Thymus (tissue), 11 donors: Measurements from ENCODE around the gene MYOG. TPM values are rescaled to one million over a fixed set of nuclear protein-coding genes. Genes with fewer than 3 reads are reported as not detected.

Experiments
- DNase-seq, 9 donors: peaks; one replicate each; pipeline ENCODE4 v3.0.0-alpha.2; 2013; ENCODE audit warnings: low spot score in 9 of 9, low read depth in 6 of 9, missing footprints in 1 of 9
- H3K27ac ChIP-seq, 2 donors: one replicate each; pipeline ENCODE4 v1.5.1; 2013; ENCODE audit warnings: control low read depth in 1 of 2, low read depth in 1 of 2, low read length in 1 of 2, mild to moderate bottlenecking in 1 of 2, moderate library complexity in 1 of 2
- H3K27me3 ChIP-seq, 2 donors: one replicate each; pipeline ENCODE4 v1.5.1; 2013; ENCODE audit warnings: low read length in 1 of 2; ENCODE audit not compliant: control insufficient read depth in 2 of 2, insufficient read depth in 1 of 2
- H3K36me3 ChIP-seq, 2 donors: one replicate each; pipeline ENCODE4 v1.5.1; 2013; ENCODE audit warnings: low read length in 1 of 2, mild to moderate bottlenecking in 1 of 2, moderate library complexity in 1 of 2; ENCODE audit not compliant: control insufficient read depth in 2 of 2, insufficient read depth in 2 of 2
- H3K4me1 ChIP-seq, 2 donors: one replicate each; pipeline ENCODE4 v1.5.1; 2013; ENCODE audit warnings: low read length in 2 of 2; ENCODE audit not compliant: control insufficient read depth in 2 of 2, insufficient read depth in 2 of 2
- H3K4me3 ChIP-seq, 2 donors: one replicate each; pipeline ENCODE4 v1.5.1; 2013; ENCODE audit warnings: low read length in 2 of 2, control low read depth in 1 of 2, mild to moderate bottlenecking in 1 of 2
- H3K9me3 ChIP-seq, 2 donors: one replicate each; pipeline ENCODE4 v1.5.1; 2013; ENCODE audit warnings: low read length in 1 of 2, mild to moderate bottlenecking in 1 of 2; ENCODE audit not compliant: control insufficient read depth in 2 of 2, insufficient read depth in 1 of 2
- WGBS: extraction: QIAGEN DNeasy Blood & Tissue Kit; methylation state at CpG from one replicate; pipeline ENCODE4 v1.1.7; 2013; 5-methylcytosine and 5-hydroxymethylcytosine counted together
- polyA plus RNA-seq: library from polyadenylated mRNA; stranded (reverse); fragments of 200-250 nt; gene quantifications from one replicate; pipeline ENCODE4 v1.2.3, GENCODE V29; 2013
- total RNA-seq: library from RNA; stranded (reverse); fragments of 120-200 nt; gene quantifications from one replicate; pipeline ENCODE4 v1.2.4, GENCODE V29; 2013
- donor health status: healthy.

MYOG gene
- total and polyA plus RNA-seq, 2 donors = 4.7 to 7.8 TPM

- no peak overlapping the region for H3K27ac ChIP-seq
- DNase-seq = no peak
- H3K4me3 ChIP-seq = no peak overlapping the region
- WGBS = 87% methylated on average over 4 of the region's 4 CpGs
- no peaks in the 10 kb centered on the region for H3K4me1 ChIP-seq
- peaks cover 0 to 4% of the 10 kb centered on the region in 2 donors for H3K27me3 ChIP-seq
- H3K9me3 ChIP-seq = no peaks in the 10 kb centered on the region
- H3K36me3 ChIP-seq = no peaks in the 10 kb centered on the region
Measured at GRCh38 chr1:203103216-203103615, 17.4 kb upstream of the MYOG start.

GRCh38 chr1:203101813-203102634 is 16.2 kb upstream of the MYOG start:
- Histone ChIP-seq H3K9me3 (no peaks in the 10 kb centered on the region), H3K4me1 (no peaks in the 10 kb centered on the region), H3K27ac (no peak overlapping the region), H3K4me3 (no peak overlapping the region), H3K27me3 (peaks cover 0 to 4% of the 10 kb centered on the region in 2 donors), H3K36me3 (no peaks in the 10 kb centered on the region)
- DNase-seq = no peak
- WGBS = 90% methylated on average over 6 of the region's 6 CpGs

- Histone ChIP-seq H3K27ac (no peak overlapping the region), H3K9me3 (no peaks in the 10 kb centered on the region), H3K4me1 (no peaks in the 10 kb centered on the region), H3K27me3 (peaks cover 0 to 4% of the 10 kb centered on the region in 2 donors), H3K36me3 (no peaks in the 10 kb centered on the region), H3K4me3 (no peak overlapping the region)
- no peak for DNase-seq
Measured at GRCh38 chr1:203100516-203100869, 14.7 kb upstream of the MYOG start.

GRCh38 chr1:203099805-203100515 is 14.1 kb upstream of the MYOG start:
- no peak overlapping the region for H3K27ac ChIP-seq
- H3K27me3 ChIP-seq = peaks cover 0 to 4% of the 10 kb centered on the region in 2 donors
- 96% methylated on average over 7 of the region's 7 CpGs for WGBS
- no peak for DNase-seq
- no peak overlapping the region for H3K4me3 ChIP-seq
- no peaks in the 10 kb centered on the region for H3K4me1 ChIP-seq
- no peaks in the 10 kb centered on the region for H3K36me3 ChIP-seq
- no peaks in the 10 kb centered on the region for H3K9me3 ChIP-seq

DNA sequence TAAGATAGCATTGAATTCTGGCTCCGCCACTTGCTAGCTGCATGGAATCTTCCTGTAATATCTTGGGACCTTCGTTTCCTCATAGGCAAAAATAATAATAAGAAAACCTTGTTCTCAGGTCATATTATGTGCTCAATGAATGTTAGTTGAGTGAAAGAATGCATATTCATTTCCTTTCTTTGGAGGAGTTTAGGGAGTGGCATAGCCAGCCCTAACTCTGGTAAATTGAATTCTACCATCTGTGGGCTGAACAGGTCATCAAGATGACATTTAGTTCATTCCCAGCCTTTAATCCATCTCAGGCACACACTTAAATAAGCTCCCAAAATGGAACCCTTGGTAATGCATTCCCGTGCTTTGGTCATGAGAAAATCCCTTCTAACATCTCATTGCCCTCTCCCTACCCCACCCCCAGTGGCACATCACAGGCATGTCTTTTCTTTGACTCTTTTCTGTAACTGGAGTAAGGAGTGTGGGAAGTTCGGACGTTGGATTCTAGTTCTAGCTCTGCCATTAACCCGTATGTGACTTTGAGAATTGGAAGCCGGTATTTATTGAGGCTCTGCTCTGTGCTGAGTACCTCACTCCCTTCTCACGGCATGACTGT is 13.2 kb upstream of the MYOG start:
- DNase-seq = no peak
- Histone ChIP-seq H3K27me3 (peaks cover 0 to 4% of the 10 kb centered on the region in 2 donors), H3K9me3 (peaks cover 0 to 3% of the 10 kb centered on the region in 2 donors), H3K36me3 (no peaks in the 10 kb centered on the region), H3K4me1 (no peaks in the 10 kb centered on the region), H3K4me3 (no peak overlapping the region), H3K27ac (no peak overlapping the region)
- WGBS = 95% methylated on average over 8 of the region's 8 CpGs

GRCh38 chr1:203098445-203098844 is 12.6 kb upstream of the MYOG start:
- 97% methylated on average over 1 of the region's 1 CpG for WGBS

DNA sequence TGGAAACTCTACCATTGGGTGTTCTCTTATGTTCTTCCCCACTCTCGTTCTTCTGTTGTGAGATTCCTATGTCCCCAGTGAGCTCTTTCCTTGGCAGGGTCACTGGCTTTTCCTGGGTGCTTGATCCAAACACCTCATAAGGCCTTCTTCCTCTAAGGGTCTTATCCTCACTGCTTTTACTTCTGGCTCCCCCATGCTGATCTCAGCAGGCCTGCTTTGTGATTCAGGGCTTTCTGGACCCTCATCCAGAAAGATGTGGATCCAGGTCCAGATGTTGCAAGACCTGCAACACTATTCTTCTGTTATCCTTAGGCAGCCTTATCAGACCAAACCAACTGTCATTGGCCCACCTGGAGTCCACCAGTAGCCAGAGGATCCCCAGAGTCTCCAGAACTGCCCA is 11.2 kb upstream of the MYOG start:
- no peaks in the 10 kb centered on the region for H3K36me3 ChIP-seq
- H3K27me3 ChIP-seq = peaks cover 0 to 2% of the 10 kb centered on the region in 2 donors
- peaks cover 0 to 3% of the 10 kb centered on the region in 2 donors for H3K9me3 ChIP-seq
- no peak overlapping the region for H3K27ac ChIP-seq
- DNase-seq = no peak
- no peak overlapping the region for H3K4me3 ChIP-seq
- H3K4me1 ChIP-seq = no peaks in the 10 kb centered on the region
- 100% methylated on average over 1 of the region's 1 CpG for WGBS

More at GRCh38 chr1:203098445-203098844, 12.6 kb upstream of the MYOG start:
- DNase-seq = no peak
- H3K4me3 ChIP-seq = no peak overlapping the region
- peaks cover 0 to 4% of the 10 kb centered on the region in 2 donors for H3K27me3 ChIP-seq
- H3K36me3 ChIP-seq = no peaks in the 10 kb centered on the region
- H3K4me1 ChIP-seq = no peaks in the 10 kb centered on the region
- peaks cover 0 to 3% of the 10 kb centered on the region in 2 donors for H3K9me3 ChIP-seq
- H3K27ac ChIP-seq = no peak overlapping the region

DNA sequence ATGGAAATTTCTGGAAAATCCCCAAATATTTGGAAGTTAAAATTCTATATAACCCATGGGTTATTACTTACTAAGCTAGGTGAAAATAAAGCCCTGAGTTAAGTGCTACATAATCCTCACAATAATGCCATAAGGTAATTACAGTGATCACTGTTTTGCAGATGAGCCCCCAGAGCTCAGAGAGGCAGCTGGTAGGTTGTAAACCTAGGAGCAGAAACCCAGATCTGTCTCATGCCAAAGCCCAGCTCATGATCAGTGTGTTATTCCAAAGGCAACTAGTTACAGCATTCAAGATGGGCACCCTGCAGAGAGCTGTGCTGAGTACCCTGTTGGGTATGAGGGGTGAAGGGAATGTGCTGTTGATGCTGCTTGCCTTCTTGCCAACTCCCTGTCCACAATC is 10.8 kb upstream of the MYOG start:
- Histone ChIP-seq H3K27ac (no peak overlapping the region), H3K4me1 (no peaks in the 10 kb centered on the region), H3K9me3 (peaks cover 0 to 3% of the 10 kb centered on the region in 2 donors), H3K4me3 (no peak overlapping the region), H3K36me3 (no peaks in the 10 kb centered on the region), H3K27me3 (peaks cover 0 to 2% of the 10 kb centered on the region in 2 donors)
- DNase-seq = no peak

DNA sequence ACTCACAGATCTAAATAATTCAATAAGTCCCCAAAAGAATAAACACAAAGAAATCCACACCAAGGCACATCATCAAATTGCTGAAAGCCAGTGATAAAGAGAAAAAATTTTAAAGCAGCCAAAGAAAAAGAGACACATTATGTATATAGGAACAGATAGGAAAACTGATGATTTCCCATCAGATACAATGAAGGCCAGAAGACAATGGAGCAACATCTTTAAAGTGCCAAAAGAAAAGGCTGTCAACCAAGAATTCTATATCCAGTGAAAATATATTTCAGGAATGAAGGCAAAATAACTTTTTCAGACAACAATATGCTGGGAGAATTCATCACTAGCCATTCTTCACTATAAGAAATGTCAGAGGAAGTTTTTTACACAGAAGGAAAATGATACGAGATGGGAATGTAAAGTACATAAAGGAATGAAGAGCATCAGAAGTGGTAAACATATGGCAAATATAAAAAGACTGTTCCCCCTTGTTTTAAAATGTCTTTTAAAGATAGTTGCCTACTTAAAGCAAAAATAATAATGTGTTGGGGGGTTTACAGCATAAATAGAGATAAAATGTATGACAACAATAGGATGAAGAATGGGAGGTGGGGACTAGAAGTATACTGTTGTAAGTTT is 9.4 kb upstream of the MYOG start:
- H3K27me3 ChIP-seq = peaks cover 0 to 4% of the 10 kb centered on the region in 2 donors
- H3K36me3 ChIP-seq = no peaks in the 10 kb centered on the region
- H3K4me3 ChIP-seq = no peak overlapping the region
- DNase-seq = no peak
- no peak overlapping the region for H3K27ac ChIP-seq
- 96% methylated on average over 1 of the region's 1 CpG for WGBS
- peaks cover 0 to 3% of the 10 kb centered on the region in 2 donors for H3K9me3 ChIP-seq
- H3K4me1 ChIP-seq = no peaks in the 10 kb centered on the region
